T-cell (primary cell): ENCODE measurements around the gene ZNF350. TPM values are rescaled to one million over a fixed set of nuclear protein-coding genes. Genes with fewer than 3 reads are reported as not detected.

ENCODE experiments used
- ATAC-seq, 4 experiments: fragments of 200-7000 bp in 3 of 4; fragments of 150-1000 bp in 1 of 4; cut with Tn5 transposase; replicated peaks in 1 of 4; 1 replicate in 3 of 4; 2 replicates in 1 of 4; pipeline ENCODE4 v1.10.0; 2021; ENCODE audit warnings: moderate library complexity in 3 of 4, mild to moderate bottlenecking in 2 of 4, moderate number of reproducible peaks in 1 of 4
- CTCF ChIA-PET, 2 donors: fragments of 300-600 bp; sonication (Branson Sonifier 250); formaldehyde crosslinking; loops; one replicate each; lab custom pipeline; 2022; ENCODE audit warnings: antibody characterized with exemption in 2 of 2; lab: Charles Lee
- POLR2A ChIA-PET, 2 donors: fragments of 300-600 bp; sonication (Branson Sonifier 250); formaldehyde crosslinking; loops; one replicate each; lab custom pipeline; 2022; ENCODE audit warnings: antibody characterized with exemption in 2 of 2; lab: Charles Lee
- DNase-seq, 35 experiments: peaks; one replicate each; pipeline versions ENCODE4 v3.0.0 to v3.0.0-alpha.2; 2013 to 2023
- H3K27ac ChIP-seq: one replicate; pipeline ENCODE4 v1.5.1; 2013; ENCODE audit warnings: low read length
- H3K27me3 ChIP-seq, 2 experiments: replicated peaks in 1 of 2; 1 replicate in 1 of 2; 2 replicates in 1 of 2; pipeline versions ENCODE4 v1.6.1 to v1.7.0; 2013; ENCODE audit warnings: low read length in 1 of 2, mixed read lengths in 1 of 2; ENCODE audit not compliant: control insufficient read depth in 2 of 2, insufficient read depth in 2 of 2; ENCODE audit errors: extremely low read depth in 1 of 2
- H3K36me3 ChIP-seq, 2 donors: 1 replicate in 1 of 2; 2 replicates in 1 of 2; pipeline versions ENCODE4 v1.6.1 to v1.7.0; 2013; ENCODE audit warnings: low read length in 1 of 2; ENCODE audit not compliant: control insufficient read depth in 2 of 2, insufficient read depth in 1 of 2; ENCODE audit errors: extremely low read depth in 1 of 2
- H3K4me1 ChIP-seq, 2 experiments: 1 replicate in 1 of 2; 2 replicates in 1 of 2; pipeline versions ENCODE4 v1.6.1 to v1.7.0; 2013; ENCODE audit warnings: low read length in 2 of 2, mixed read lengths in 1 of 2; ENCODE audit not compliant: insufficient read depth in 2 of 2, control insufficient read depth in 1 of 2; ENCODE audit errors: extremely low read depth in 1 of 2
- H3K4me3 ChIP-seq, 2 donors: 1 replicate in 1 of 2; 2 replicates in 1 of 2; pipeline versions ENCODE4 v1.5.1 to v1.7.0; 2013; ENCODE audit warnings: mild to moderate bottlenecking in 2 of 2, low read length in 1 of 2, moderate library complexity in 1 of 2; ENCODE audit not compliant: control insufficient read depth in 1 of 2; ENCODE audit errors: extremely low read depth in 1 of 2
- H3K9me3 ChIP-seq: 2 replicates; pipeline ENCODE4 v1.7.0; 2013
- H3K27ac Mint-ChIP-seq, 2 donors: one replicate each; pipeline ENCODE4 v1.8.0; 2020 to 2021; ENCODE audit warnings: mild to moderate bottlenecking in 2 of 2, mixed read lengths in 2 of 2
- H3K27me3 Mint-ChIP-seq, 2 donors: one replicate each; pipeline ENCODE4 v1.8.0; 2021 to 2022; ENCODE audit warnings: mixed read lengths in 2 of 2
- H3K36me3 Mint-ChIP-seq: one replicate; pipeline ENCODE4 v1.8.0; 2021; ENCODE audit warnings: mixed read lengths
- H3K4me1 Mint-ChIP-seq, 3 donors: one replicate each; pipeline ENCODE4 v1.8.0; 2020 to 2022; ENCODE audit warnings: mixed read lengths in 3 of 3, mild to moderate bottlenecking in 1 of 3
- H3K4me3 Mint-ChIP-seq, 3 donors: one replicate each; pipeline ENCODE4 v1.8.0; 2020 to 2022; ENCODE audit warnings: mild to moderate bottlenecking in 3 of 3, mixed read lengths in 3 of 3, moderate library complexity in 3 of 3
- H3K9me3 Mint-ChIP-seq, 3 donors: one replicate each; pipeline ENCODE4 v1.8.0; 2020 to 2022; ENCODE audit warnings: mixed read lengths in 3 of 3
- WGBS: methylation state at CpG from one replicate; pipeline ENCODE4 v1.1.5; 2013; ENCODE audit warnings: missing lambda C conversion rate; ENCODE audit not compliant: insufficient coverage; 5-methylcytosine and 5-hydroxymethylcytosine counted together
- total RNA-seq, 35 experiments: library from RNA in 6 of 35; stranded (reverse) in 6 of 35; fragments of 120-200 nt in 1 of 35; gene quantifications; one replicate each; pipeline versions ENCODE4 v1.2.1 to v1.2.4 and lab custom pipeline; 2013 to 2026

The ZNF350 gene
- total RNA-seq, 5 donors from 2014 or later (not counting 1 experiment from before 2014, with no cell fraction given) = 27.4 to 33.4 (median 29.0) TPM

DNA sequence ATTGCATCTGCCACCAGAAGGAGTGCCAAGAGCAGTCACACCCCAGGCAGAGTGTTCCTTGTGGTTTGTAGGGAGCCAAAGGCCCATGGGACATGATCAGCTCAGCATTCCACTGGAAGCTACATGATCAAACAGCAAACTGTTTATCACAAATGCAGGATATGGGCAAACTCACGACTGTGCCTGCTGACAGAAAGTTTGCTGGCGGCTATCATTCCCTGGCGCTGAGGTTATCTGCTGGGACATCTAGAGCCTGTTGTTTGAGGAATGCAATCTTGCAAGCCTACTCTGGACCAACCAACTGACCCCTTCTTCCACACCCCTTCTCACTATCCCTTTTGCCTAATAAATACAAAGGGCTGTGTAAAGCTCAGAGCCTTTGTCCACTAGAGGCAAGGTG is 67.0 kb downstream of the ZNF350 start:
- Histone ChIP-seq H3K4me1 (no peaks in the 10 kb centered on the region), H3K4me3 (peak overlapping the region in 1 of 2 donors; percentile 27), H3K36me3 (no peaks in the 10 kb centered on the region), H3K27ac (no peak overlapping the region), H3K9me3 (peaks cover 20% of the 10 kb centered on the region), H3K27me3 (no peaks in the 10 kb centered on the region)
- Mint-ChIP-seq H3K4me1 (no peaks in the 10 kb centered on the region), H3K27ac (no peak overlapping the region), H3K9me3 (peaks cover 38 to 67% (median 56%) of the 10 kb centered on the region in 3 donors), H3K4me3 (no peak overlapping the region), H3K36me3 (peaks cover 42% of the 10 kb centered on the region), H3K27me3 (no peaks in the 10 kb centered on the region)
- no peak for DNase-seq
- no CpG with 5 or more reads among the region's 3 CpGs for WGBS
- ChIA-PET CTCF (no interaction called here), POLR2A (no interaction called here)
- ATAC-seq = no peak

DNA sequence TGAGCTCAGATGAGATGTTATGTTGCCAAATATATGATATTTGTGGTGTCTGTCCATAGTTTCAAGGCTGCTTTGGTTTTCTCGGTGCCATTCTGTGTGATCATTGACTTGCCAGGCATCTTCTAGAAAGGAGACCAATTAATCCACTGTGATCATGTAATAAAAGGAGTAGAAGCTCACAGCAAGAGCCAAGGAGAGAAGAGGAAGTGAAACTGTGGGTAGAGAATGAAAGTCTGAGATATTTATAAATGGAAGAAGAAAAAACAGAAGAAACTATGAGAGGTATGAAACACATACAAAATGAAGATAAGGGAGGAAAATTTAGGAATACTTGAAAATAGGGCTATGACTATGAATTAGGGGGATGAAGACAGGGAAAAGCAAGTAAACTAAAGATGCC is 70.5 kb downstream of the ZNF350 start:
- H3K27me3 Mint-ChIP-seq = no peaks in the 10 kb centered on the region
- H3K4me1 Mint-ChIP-seq = no peaks in the 10 kb centered on the region
- no peak for DNase-seq
- no peak overlapping the region for H3K27ac Mint-ChIP-seq
- no peak overlapping the region for H3K4me3 ChIP-seq
- no peaks in the 10 kb centered on the region for H3K4me1 ChIP-seq
- ChIA-PET CTCF (no interaction called here), POLR2A (interaction anchor here in 1 of 2 donors (0.7 kb wide), 1 partner anchor 1331 kb away, joined by 3 read pairs; no protein-coding TSS in a partner anchor)
- no CpG with 5 or more reads among the region's 1 CpG for WGBS
- H3K9me3 ChIP-seq = peaks cover 23% of the 10 kb centered on the region
- H3K27ac ChIP-seq = no peak overlapping the region
- H3K36me3 Mint-ChIP-seq = peaks cover 28% of the 10 kb centered on the region
- ATAC-seq = no peak
- no peak overlapping the region for H3K4me3 Mint-ChIP-seq
- peaks cover 46 to 66% (median 59%) of the 10 kb centered on the region in 3 donors for H3K9me3 Mint-ChIP-seq
- peaks cover 0 to 3% of the 10 kb centered on the region in 2 experiments for H3K27me3 ChIP-seq
- H3K36me3 ChIP-seq = no peaks in the 10 kb centered on the region

DNA sequence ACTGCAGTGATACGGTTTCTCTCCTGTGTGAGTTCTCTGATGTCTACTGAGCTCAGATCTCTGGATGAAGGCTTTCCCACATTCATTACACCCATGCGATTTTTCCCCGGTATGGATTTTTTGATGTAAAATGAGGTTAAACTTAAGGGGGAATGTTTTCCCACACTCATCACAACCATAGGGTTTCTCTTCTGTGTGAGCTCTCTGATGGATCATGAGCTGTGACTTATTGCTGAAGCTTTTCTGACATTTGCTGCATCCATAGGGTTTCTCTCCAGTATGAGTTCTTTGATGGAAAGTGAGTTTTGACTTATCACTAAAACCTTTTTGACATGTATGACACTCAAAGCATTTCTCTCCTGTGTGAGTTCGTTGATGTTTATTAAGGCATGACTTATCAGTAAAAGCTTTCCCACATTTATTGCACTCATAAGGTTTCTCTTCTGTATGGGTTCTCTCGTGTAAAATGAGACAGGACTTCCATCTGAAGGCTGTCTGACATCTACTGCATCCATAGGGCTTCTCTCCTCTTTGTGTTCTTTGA is 71.2 kb downstream of the ZNF350 start:
- no peak for DNase-seq
- no peak overlapping the region for H3K27ac ChIP-seq
- H3K36me3 ChIP-seq = no peaks in the 10 kb centered on the region
- Mint-ChIP-seq H3K27me3 (peaks cover 0 to 2% of the 10 kb centered on the region in 2 donors), H3K4me3 (no peak overlapping the region), H3K9me3 (peaks cover 41 to 60% (median 56%) of the 10 kb centered on the region in 3 donors), H3K4me1 (no peaks in the 10 kb centered on the region), H3K27ac (no peak overlapping the region), H3K36me3 (peaks cover 24% of the 10 kb centered on the region)
- ChIA-PET CTCF (no interaction called here), POLR2A (no interaction called here)
- H3K27me3 ChIP-seq = peaks cover 0 to 3% of the 10 kb centered on the region in 2 experiments
- peaks cover 23% of the 10 kb centered on the region for H3K9me3 ChIP-seq
- H3K4me1 ChIP-seq = no peaks in the 10 kb centered on the region
- no CpG with 5 or more reads among the region's 5 CpGs for WGBS
- no peak overlapping the region for H3K4me3 ChIP-seq
- ATAC-seq = no peak

Other genes starting within 250 kb of the ZNF350 start
- under 1 TPM in 2 of 5 donors, not detected in 3; 0.13 to 0.19 TPM for gene FPR1, start 235.0 kb downstream of the ZNF350 start, total RNA-seq
- gene FPR2, start 225.7 kb downstream of the ZNF350 start, total RNA-seq = not detected
- gene FPR3, start 191.7 kb downstream of the ZNF350 start, total RNA-seq = under 1 TPM in 1 of 5 donors, not detected in 4; 0.20 TPM
- 10 to 100 TPM in 4 of 5 donors, 1 to 10 TPM in 1; 8.7 to 17.8 (median 13.7) TPM for gene ZNF577, start 98.9 kb downstream of the ZNF350 start, total RNA-seq
- gene ZNF649, start 81.8 kb downstream of the ZNF350 start, total RNA-seq = 10 to 100 TPM; 12.4 to 28.2 (median 23.8) TPM
- 1 to 10 TPM; 1.1 to 8.8 (median 4.7) TPM for gene ZNF613, start 59.4 kb downstream of the ZNF350 start, total RNA-seq
- 10 to 100 TPM; 12.3 to 18.9 (median 16.9) TPM for gene ZNF615, start 21.4 kb upstream of the ZNF350 start, total RNA-seq
- 10 to 100 TPM in 1 of 5 donors, 1 to 10 TPM in 4; 7.5 to 10.1 (median 9.2) TPM for gene ZNF614, start 41.5 kb upstream of the ZNF350 start, total RNA-seq
- 10 to 100 TPM; 12.9 to 22.1 (median 17.3) TPM for gene ZNF432, start 62.0 kb upstream of the ZNF350 start, total RNA-seq
- gene ZNF841, start 108.9 kb upstream of the ZNF350 start, total RNA-seq = 10 to 100 TPM; 25.4 to 34.3 (median 32.2) TPM
- 10 to 100 TPM in 3 of 5 donors, 1 to 10 TPM in 2; 3.6 to 18.3 (median 14.4) TPM for gene ZNF616, start 153.1 kb upstream of the ZNF350 start, total RNA-seq
- gene ZNF836, start 184.8 kb upstream of the ZNF350 start, total RNA-seq = 10 to 100 TPM; 27.6 to 43.9 (median 35.0) TPM
- 100 to 1,000 TPM; 177 to 203 (median 191) TPM for gene PPP2R1A, start 203.2 kb upstream of the ZNF350 start, total RNA-seq